ENCODE measurements around the gene CCM2. TPM values are rescaled to one million over a fixed set of nuclear protein-coding genes. Genes with fewer than 3 reads are reported as not detected.

Gene CCM2
- total and polyA plus RNA-seq, 2 of the 8 experiments (the other 6 are each of a cell fraction or from before 2014, with no cell fraction given) = 31.6 to 41.2 TPM

- Histone ChIP-seq H3K4me1 (replicated peaks in 1 of 4; ENCODE audit: control insufficient read depth in 3 of 4, insufficient read depth in 4 of 4, low read length in 3 of 4) (no peaks in the 10 kb centered on the region), H3K27me3 (replicated peaks in 1 of 4; ENCODE audit: control insufficient read depth in 3 of 4, extremely low read depth in 1 of 4, insufficient read depth in 3 of 4, low read length in 3 of 4) (no peaks in the 10 kb centered on the region), H3K79me2 (ENCODE audit: control insufficient read depth in 1 of 2, insufficient read depth in 2 of 2, low read length in 2 of 2) (peaks cover 0 to 4% of the 10 kb centered on the region in 2 experiments; a peak in 2 of 4 replicates), H2BK12ac (ENCODE audit: low read depth, low read length) (no peak overlapping the region), H3K4me3 (ENCODE audit: extremely low read depth in 1 of 4, insufficient read depth in 2 of 4, low read depth in 3 of 4, low read length in 4 of 4) (no peak overlapping the region), H3K36me3 (ENCODE audit: control insufficient read depth in 2 of 4, insufficient read depth in 4 of 4, low read length in 3 of 4) (peaks cover 52 to 80% (median 71%) of the 10 kb centered on the region in 4 experiments), H4K20me1 (replicated peaks in 1 of 2; ENCODE audit: control insufficient read depth in 1 of 2, insufficient read depth in 2 of 2, low read length in 2 of 2) (peaks cover 13 to 46% of the 10 kb centered on the region in 2 experiments), H3K4me2 (ENCODE audit: insufficient read depth in 1 of 2, low read depth in 2 of 2, low read length in 2 of 2) (no peak overlapping the region), H3K14ac (ENCODE audit: insufficient read length) (no peak overlapping the region), H3K79me1 (ENCODE audit: low read depth, low read length) (peaks cover 3% of the 10 kb centered on the region), H2BK15ac (ENCODE audit: low read length) (no peak overlapping the region), H4K5ac (ENCODE audit: insufficient read length, low read depth, low read length) (no peak overlapping the region), H4K8ac (ENCODE audit: extremely low read depth, insufficient read depth, low read length) (no peak overlapping the region), H3K9me3 (ENCODE audit: insufficient read depth in 2 of 2, low read depth in 1 of 2, low read length in 1 of 2) (no peaks in the 10 kb centered on the region), H3K23ac (ENCODE audit: insufficient read length) (no peak overlapping the region), H4K91ac (replicated peaks; ENCODE audit: insufficient read length, low read length) (no peak overlapping the region), H2BK120ac (replicated peaks; ENCODE audit: low read depth, low read length) (no peak overlapping the region), H2AK5ac (ENCODE audit: low read depth, low read length) (no peak overlapping the region), H2AFZ (ENCODE audit: low read length) (no peak overlapping the region), H2BK20ac (ENCODE audit: low read length) (no peak overlapping the region), H3K4ac (replicated peaks; ENCODE audit: insufficient read length, low read depth, low read length) (no peak overlapping the region), H3K23me2 (ENCODE audit: low read depth, low read length) (no peaks in the 10 kb centered on the region), H3K9ac (replicated peaks in 1 of 4; ENCODE audit: extremely low read depth in 1 of 4, low read depth in 3 of 4, low read length in 3 of 4) (no peak overlapping the region), H3K18ac (ENCODE audit: extremely low read depth, low read length) (no peak overlapping the region), H2BK5ac (ENCODE audit: low read depth, low read length) (no peak overlapping the region), H3K27ac (ENCODE audit: low read depth, low read length) (no peak overlapping the region), H3K56ac (replicated peaks; ENCODE audit: insufficient read length, low read depth, low read length) (no peak overlapping the region)
- CTCF ChIA-PET (ENCODE audit: partially characterized antibody) = no interaction called here
- 93% methylated on average over 12 of the region's 12 CpGs; no CpG with 5 or more reads in 1 of the 2 experiments for WGBS, 2 experiments (ENCODE audit: extremely low coverage in 1 of 2, insufficient coverage in 1 of 2, insufficient read length in 1 of 2, insufficient replicate concordance in 2 of 2, low coverage in 1 of 2, low lambda C conversion rate in 2 of 2, missing lambda C conversion rate in 1 of 2)
- DNase-seq (ENCODE audit: low read depth in 1 of 2, low spot score in 2 of 2) (no peak), FAIRE-seq (no peak)
- POLR2A ChIA-PET (ENCODE audit: partially characterized antibody) = interaction anchor here (0.9 to 3.1 kb wide), 3 partner anchors 9 to 116 kb away, joined by 3 to 30 read pairs (median 3); partner anchors contain the start of gene TBRG4
- no peak for TF ChIP-seq CBX8 (IDR thresholded peaks at IDR 0.05; ENCODE audit: borderline replicate concordance, low read depth, low read length)
- TF ChIP-seq TAF1 (IDR thresholded peaks at IDR 0.05; ENCODE audit: low read depth, low read length) = no peak
- no peak for TF ChIP-seq GTF2F1 (IDR thresholded peaks at IDR 0.05; ENCODE audit: borderline replicate concordance, low read depth, low read length)
- TF ChIP-seq ATF2 (IDR thresholded peaks at IDR 0.05; ENCODE audit: low read length) = no peak
- TF ChIP-seq BCL11A (IDR thresholded peaks at IDR 0.05; ENCODE audit: low read depth in 2 of 2, low read length in 2 of 2) = no peak
- no peak for TF ChIP-seq BACH1 (IDR thresholded peaks at IDR 0.05; ENCODE audit: low read length)
- TF ChIP-seq CEBPB (IDR thresholded peaks at IDR 0.05; ENCODE audit: low read depth, low read length) = no peak
- TF ChIP-seq CTCF (IDR thresholded peaks at IDR 0.05; ENCODE audit: control extremely low read depth in 1 of 3, insufficient read depth in 1 of 3, low read depth in 1 of 3, low read length in 3 of 3) = no peak
- TF ChIP-seq SUZ12 (IDR thresholded peaks at IDR 0.05; ENCODE audit: low read length) = no peak
- TF ChIP-seq RBBP5 (IDR thresholded peaks at IDR 0.05; ENCODE audit: borderline replicate concordance, low read depth, low read length) = no peak
- no peak for TF ChIP-seq SIRT6 (IDR thresholded peaks at IDR 0.05; ENCODE audit: low read length)
Observed at GRCh38 chr7:45101748-45102147, 101.7 kb downstream of the CCM2 start.

All from H1 (cell line).